ENCODE measurements around the gene CHPF. TPM values are rescaled to one million over a fixed set of nuclear protein-coding genes. Genes with fewer than 3 reads are reported as not detected.
A peak's percentile ranks its signal among the peaks of the same experiment; 100 is the strongest.

The CHPF gene
- total RNA-seq, 6 donors from 2014 or later: 41.9 to 125 (median 60.2) TPM

- no peak for TF ChIP-seq POLR2A (IDR thresholded peaks at IDR 0.05)
- TF ChIP-seq, protein P1, sequence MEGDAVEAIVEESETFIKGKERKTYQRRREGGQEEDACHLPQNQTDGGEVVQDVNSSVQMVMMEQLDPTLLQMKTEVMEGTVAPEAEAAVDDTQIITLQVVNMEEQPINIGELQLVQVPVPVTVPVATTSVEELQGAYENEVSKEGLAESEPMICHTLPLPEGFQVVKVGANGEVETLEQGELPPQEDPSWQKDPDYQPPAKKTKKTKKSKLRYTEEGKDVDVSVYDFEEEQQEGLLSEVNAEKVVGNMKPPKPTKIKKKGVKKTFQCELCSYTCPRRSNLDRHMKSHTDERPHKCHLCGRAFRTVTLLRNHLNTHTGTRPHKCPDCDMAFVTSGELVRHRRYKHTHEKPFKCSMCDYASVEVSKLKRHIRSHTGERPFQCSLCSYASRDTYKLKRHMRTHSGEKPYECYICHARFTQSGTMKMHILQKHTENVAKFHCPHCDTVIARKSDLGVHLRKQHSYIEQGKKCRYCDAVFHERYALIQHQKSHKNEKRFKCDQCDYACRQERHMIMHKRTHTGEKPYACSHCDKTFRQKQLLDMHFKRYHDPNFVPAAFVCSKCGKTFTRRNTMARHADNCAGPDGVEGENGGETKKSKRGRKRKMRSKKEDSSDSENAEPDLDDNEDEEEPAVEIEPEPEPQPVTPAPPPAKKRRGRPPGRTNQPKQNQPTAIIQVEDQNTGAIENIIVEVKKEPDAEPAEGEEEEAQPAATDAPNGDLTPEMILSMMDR (IDR thresholded peaks at IDR 0.05): no peak
- TF ChIP-seq EP300 (IDR thresholded peaks at IDR 0.05): no peak
- no peak for TF ChIP-seq POLR2AphosphoS5 (IDR thresholded peaks at IDR 0.05)
- ATAC-seq (ENCODE audit: low FRiP score in 2 of 2) (no peak), DNase-seq (peak in 1 of 2 donors; percentile 72)
- WGBS, 2 donors: 79 to 86% methylated on average over 15 to 16 of the region's 16 CpGs
- no peak overlapping the region for H3K27ac ChIP-seq
- peaks cover 0 to 2% (median 1%) of the 10 kb centered on the region in 4 donors for H3K4me1 ChIP-seq
- peaks cover 0 to 25% (median 17%) of the 10 kb centered on the region in 4 donors for H3K36me3 ChIP-seq
- H3K4me3 ChIP-seq: no peak overlapping the region
- H3K27me3 ChIP-seq: no peaks in the 10 kb centered on the region
- H3K9me3 ChIP-seq: no peaks in the 10 kb centered on the region
Observed at GRCh38 chr2:219536425-219536824, 7.2 kb downstream of the CHPF start.

GRCh38 chr2:219533930-219534661, 9.5 kb downstream of the CHPF start:
- H3K27ac ChIP-seq: no peak overlapping the region
- TF ChIP-seq EP300 (IDR thresholded peaks at IDR 0.05) (no peak), POLR2AphosphoS5 (IDR thresholded peaks at IDR 0.05) (no peak), POLR2A (IDR thresholded peaks at IDR 0.05) (no peak)
- TF ChIP-seq, protein P1 (IDR thresholded peaks at IDR 0.05): no peak
- peaks cover 0 to 4% (median 3%) of the 10 kb centered on the region in 4 donors for H3K36me3 ChIP-seq
- no peak overlapping the region for H3K4me3 ChIP-seq
- 87 to 89% methylated on average over 6 of the region's 6 CpGs for WGBS, 2 donors
- peaks cover 0 to 8% (median 0%) of the 10 kb centered on the region in 4 donors for H3K4me1 ChIP-seq
- no peaks in the 10 kb centered on the region for H3K9me3 ChIP-seq
- no peak for ATAC-seq (ENCODE audit: low FRiP score in 2 of 2)
- H3K27me3 ChIP-seq: peaks cover 0 to 5% (median 0%) of the 10 kb centered on the region in 4 donors
- no peak for DNase-seq

DNA sequence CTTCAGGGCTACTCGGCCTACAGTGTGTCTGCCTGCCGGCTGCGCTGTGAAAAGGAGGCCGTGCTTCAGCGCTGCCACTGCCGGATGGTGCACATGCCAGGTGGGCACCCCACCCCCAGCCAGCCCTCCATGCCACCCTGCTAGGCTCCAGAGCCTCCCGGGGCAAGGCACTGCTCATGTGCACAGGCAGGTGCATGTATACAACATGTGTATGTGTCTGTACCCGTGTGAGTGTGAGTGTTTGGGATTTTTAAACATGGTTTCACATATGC, 11.3 kb downstream of the CHPF start:
- 88% methylated on average over 8 of the region's 8 CpGs; no CpG with 5 or more reads in 1 of the 2 donors for WGBS, 2 donors
- H3K27ac ChIP-seq: no peak overlapping the region
- no peaks in the 10 kb centered on the region for H3K36me3 ChIP-seq
- peaks cover 0 to 8% (median 0%) of the 10 kb centered on the region in 4 donors for H3K27me3 ChIP-seq
- ATAC-seq (ENCODE audit: low FRiP score in 2 of 2) (no peak), DNase-seq (no peak)
- H3K4me3 ChIP-seq: no peak overlapping the region
- H3K9me3 ChIP-seq: no peaks in the 10 kb centered on the region
- TF ChIP-seq POLR2A (IDR thresholded peaks at IDR 0.05): no peak
- no peak for TF ChIP-seq EP300 (IDR thresholded peaks at IDR 0.05)
- TF ChIP-seq POLR2AphosphoS5 (IDR thresholded peaks at IDR 0.05): no peak
- TF ChIP-seq, protein P1 (IDR thresholded peaks at IDR 0.05): no peak
- peaks cover 0 to 8% (median 0%) of the 10 kb centered on the region in 4 donors for H3K4me1 ChIP-seq

GRCh38 chr2:219531639-219532377, 11.8 kb downstream of the CHPF start:
- no peak overlapping the region for H3K4me3 ChIP-seq
- H3K36me3 ChIP-seq: no peaks in the 10 kb centered on the region
- no peaks in the 10 kb centered on the region for H3K9me3 ChIP-seq
- H3K4me1 ChIP-seq: peaks cover 0 to 8% (median 0%) of the 10 kb centered on the region in 4 donors
- TF ChIP-seq EP300 (IDR thresholded peaks at IDR 0.05) (no peak), POLR2AphosphoS5 (IDR thresholded peaks at IDR 0.05) (no peak), POLR2A (IDR thresholded peaks at IDR 0.05) (no peak)
- TF ChIP-seq, protein P1 (IDR thresholded peaks at IDR 0.05): no peak
- WGBS, 2 donors: 75 to 80% methylated on average over 13 to 20 of the region's 20 CpGs
- H3K27ac ChIP-seq: no peak overlapping the region
- no peak for ATAC-seq (ENCODE audit: low FRiP score in 2 of 2)
- peaks cover 0 to 8% (median 2%) of the 10 kb centered on the region in 4 donors for H3K27me3 ChIP-seq
- peak in 1 of 2 donors; percentile 73 for DNase-seq

Measured in upper lobe of left lung (tissue), 6 donors.